GM12892 (cell line): ENCODE data around the gene NANOGP8.

Source experiments
- DNase-seq: peaks from one replicate; pipeline ENCODE4 v3.0.0; 2011; ENCODE audit not compliant: insufficient read length
- FAIRE-seq: peaks from 2 replicates; lab custom pipeline; 2011; peaks lifted over from hg19 to GRCh38; lab: Jason Lieb, UNC
- POLR2A ChIP-seq: IDR thresholded peaks from 2 replicates; pipeline ENCODE4 v1.6.1; 2011; ENCODE audit warnings: low read depth, low read length, control low read depth
- POLR2AphosphoS5 ChIP-seq: IDR thresholded peaks from 2 replicates; pipeline ENCODE4 v1.6.1; 2011; ENCODE audit warnings: low read depth, low read length, control low read depth
- TAF1 ChIP-seq: IDR thresholded peaks from 2 replicates; pipeline ENCODE4 v1.6.1; 2011; ENCODE audit warnings: low read depth, mild to moderate bottlenecking, control low read depth, low read length, borderline replicate concordance

NANOGP8 gene

GRCh38 chr15:35067496-35068347 is 17.4 kb downstream of the NANOGP8 start:
- no peak for DNase-seq
- FAIRE-seq, result no peak
- no peak for TF ChIP-seq POLR2AphosphoS5
- no peak for TF ChIP-seq POLR2A
- no peak for TF ChIP-seq TAF1

DNA sequence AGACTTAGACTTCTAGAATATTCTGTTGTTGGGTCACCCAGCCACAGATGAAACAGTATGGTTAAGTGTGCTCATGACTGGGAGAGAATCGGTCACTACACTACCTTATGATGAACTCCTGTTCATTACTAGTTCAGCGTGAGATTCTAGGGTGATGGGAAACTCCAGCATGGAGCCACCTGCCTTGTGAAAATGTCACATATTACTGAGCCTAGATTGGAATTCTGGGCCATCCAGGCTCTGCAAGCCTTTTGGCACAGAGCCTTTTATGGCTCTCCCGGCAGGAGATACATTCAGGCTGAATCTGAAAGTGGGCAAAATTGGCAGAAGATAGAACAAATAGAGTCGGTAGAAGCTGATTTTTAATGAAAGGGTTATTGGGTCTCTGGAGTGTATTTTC is 19.0 kb downstream of the NANOGP8 start:
- no peak for DNase-seq
- no peak for FAIRE-seq
- TF ChIP-seq TAF1, result no peak
- TF ChIP-seq POLR2AphosphoS5, result no peak
- no peak for TF ChIP-seq POLR2A

DNA sequence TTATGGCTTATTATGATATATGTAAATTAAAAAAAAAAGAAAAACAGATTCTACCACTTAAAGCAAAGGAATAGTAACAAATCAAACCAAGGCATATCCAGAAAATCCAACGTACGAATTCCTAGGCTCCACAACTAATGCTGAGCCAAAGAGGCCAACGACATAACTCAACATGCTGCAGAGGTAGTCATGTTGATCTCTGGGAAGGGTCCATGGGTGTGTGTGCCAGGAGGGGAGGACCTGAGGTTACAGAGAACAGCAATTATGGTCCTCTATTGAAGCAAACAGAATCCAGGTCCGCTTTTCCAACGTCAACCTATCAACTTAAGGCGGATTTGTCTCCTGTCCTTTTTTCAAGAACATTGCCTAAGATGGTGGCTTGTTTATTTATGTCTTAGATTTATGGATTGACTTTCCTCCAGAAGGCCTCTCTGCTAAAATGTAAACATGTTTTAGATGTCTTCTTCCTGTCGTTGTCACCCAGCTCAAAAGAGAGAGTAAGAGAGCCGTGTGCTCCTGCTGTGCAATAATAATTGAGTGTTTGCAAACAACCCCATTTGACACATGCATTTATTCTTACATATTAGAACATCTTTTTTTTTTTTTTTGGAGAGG is 20.4 kb downstream of the NANOGP8 start:
- FAIRE-seq, result no peak
- TF ChIP-seq POLR2A (no peak), TAF1 (no peak), POLR2AphosphoS5 (no peak)
- DNase-seq, result no peak

DNA sequence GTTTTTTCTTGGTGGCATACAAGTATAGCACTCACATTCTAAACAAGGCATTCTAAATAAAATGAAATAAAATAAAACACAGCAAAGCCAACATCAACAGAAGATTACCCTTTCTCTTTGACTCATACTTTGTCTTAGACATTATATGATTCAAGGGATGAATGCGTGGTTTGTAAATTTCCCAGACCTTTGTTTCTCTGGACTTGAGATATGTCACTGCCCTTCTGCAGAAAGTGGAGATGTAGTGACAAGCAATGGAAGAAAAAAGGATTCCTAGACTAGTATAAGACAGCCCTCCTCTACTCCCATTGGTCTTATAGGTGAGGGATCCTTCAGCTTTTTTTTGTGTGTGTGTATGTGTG is 22.4 kb downstream of the NANOGP8 start:
- no peak for TF ChIP-seq POLR2A
- TF ChIP-seq POLR2AphosphoS5, result no peak
- TF ChIP-seq TAF1, result no peak
- FAIRE-seq, result no peak
- no peak for DNase-seq

GRCh38 chr15:35061825-35062737 is 23.0 kb downstream of the NANOGP8 start:
- FAIRE-seq (no peak), DNase-seq (no peak)
- TF ChIP-seq POLR2A, result no peak
- TF ChIP-seq POLR2AphosphoS5, result no peak
- TF ChIP-seq TAF1, result no peak

DNA sequence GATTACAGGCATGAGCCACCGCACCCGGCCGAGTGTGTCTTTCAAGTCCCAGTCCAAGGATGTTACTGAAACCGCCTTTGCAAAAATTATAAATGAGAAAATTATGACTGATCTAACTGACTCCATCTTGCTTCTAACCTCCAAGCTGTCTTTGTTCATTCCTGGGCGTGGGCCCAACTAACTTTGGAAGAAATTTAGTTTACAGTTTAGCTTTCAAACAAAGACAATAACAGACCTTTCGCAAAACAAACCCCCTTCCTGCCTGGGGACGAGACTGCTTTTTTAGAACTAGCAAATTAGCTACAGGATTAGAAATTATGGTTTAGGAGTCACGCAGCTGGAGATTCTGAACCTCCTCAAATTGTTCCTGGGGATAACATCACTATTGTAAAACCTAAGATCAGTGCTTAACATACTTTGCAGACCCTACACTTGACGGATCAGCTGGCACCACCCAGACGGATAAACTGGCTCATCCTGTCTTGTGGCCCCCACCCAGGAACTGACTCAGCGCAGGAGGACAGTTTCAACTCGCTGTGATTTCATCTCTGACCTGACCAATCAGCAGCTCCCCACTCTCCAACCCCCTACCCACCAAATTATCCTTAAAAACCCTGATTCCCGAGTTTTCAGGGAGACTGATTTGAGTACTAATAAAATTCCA is 23.8 kb downstream of the NANOGP8 start:
- no peak for DNase-seq
- TF ChIP-seq TAF1, result no peak
- no peak for TF ChIP-seq POLR2A
- no peak for TF ChIP-seq POLR2AphosphoS5
- no peak for FAIRE-seq

DNA sequence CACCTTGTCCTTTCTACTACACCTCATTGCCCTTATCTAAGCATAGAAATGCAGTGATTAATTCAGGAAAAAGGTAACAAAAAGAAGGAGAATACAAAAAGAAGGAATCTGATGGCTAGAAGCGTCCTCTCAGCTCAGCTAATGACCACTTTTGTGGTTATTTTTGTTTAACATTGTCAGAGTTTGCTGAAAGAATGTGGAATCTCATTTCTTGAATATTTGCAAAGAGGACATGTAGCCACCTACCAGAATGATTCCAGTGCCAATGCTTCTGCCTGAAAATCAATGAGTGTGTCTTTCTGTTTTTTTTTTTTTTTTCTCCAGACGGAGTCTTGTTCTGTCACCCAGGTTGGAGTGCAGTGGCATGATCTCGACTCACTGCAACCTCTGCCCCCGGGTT is 24.5 kb downstream of the NANOGP8 start:
- TF ChIP-seq TAF1 (no peak), POLR2A (no peak), POLR2AphosphoS5 (no peak)

DNA sequence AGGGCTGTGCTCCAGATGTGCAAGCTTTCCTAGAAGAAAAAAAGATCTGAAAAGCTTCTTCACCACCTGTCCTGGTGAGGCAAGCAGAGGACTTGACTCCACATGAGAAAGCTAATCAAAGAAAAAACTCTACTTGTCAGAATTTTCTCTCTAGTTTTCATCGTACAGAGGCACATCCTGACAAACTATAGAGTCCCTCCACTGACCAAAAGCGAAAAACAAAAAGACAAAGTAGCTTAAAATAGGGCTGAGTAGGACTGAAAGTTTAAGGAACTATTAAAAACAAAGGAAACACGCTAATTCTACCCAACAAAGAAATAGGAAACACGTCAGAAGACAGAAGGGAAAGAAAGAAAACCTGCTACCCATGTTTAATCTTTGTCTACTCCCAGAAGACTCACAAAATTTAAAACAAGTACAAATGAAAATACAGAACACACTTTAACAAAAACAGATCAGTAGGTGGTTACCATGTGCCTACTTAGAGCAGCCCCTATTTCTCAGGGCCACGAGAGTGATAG is 26.5 kb downstream of the NANOGP8 start:
- FAIRE-seq (peak; percentile 42), DNase-seq (no peak)
- TF ChIP-seq TAF1 (no peak), POLR2A (no peak), POLR2AphosphoS5 (no peak)

More for the DNA sequence above, 24.5 kb downstream of the NANOGP8 start:
- no peak for DNase-seq
- no peak for FAIRE-seq

GRCh38 chr15:35055416-35056105 is 29.5 kb downstream of the NANOGP8 start:
- DNase-seq (no peak), FAIRE-seq (no peak)
- TF ChIP-seq TAF1, result no peak
- no peak for TF ChIP-seq POLR2AphosphoS5
- TF ChIP-seq POLR2A, result no peak

DNA sequence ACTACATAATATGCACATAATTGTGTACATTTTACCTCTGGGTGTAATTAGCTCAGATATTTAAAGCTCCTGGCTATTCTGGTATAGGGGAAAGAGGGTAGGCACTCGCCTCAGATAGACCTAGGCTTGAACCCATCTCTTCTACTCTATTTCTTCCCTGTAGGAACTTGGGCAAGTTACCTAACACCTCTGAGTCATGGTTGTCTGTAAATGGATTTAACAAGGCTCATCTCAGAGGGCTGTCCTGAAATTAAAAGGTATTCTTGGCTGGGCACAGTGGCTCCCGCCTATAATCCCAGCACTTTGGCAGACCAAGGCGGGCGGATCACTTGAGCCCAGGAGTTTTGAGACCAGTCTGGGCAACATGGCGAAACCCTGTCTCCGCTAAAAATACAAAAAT is 30.7 kb downstream of the NANOGP8 start:
- FAIRE-seq (no peak), DNase-seq (no peak)
- TF ChIP-seq TAF1, result no peak
- TF ChIP-seq POLR2AphosphoS5, result no peak
- no peak for TF ChIP-seq POLR2A
